Peyer's patch (tissue), 4 donors: Measurements from ENCODE around the gene LZTS3.

Source experiments
- CTCF ChIP-seq, 6 experiments: fragments of 450-650 bp in 4 of 6; fragments of 200-600 bp in 2 of 6; sonication (generic) in 1 of 6; IDR thresholded peaks; one replicate each; pipeline ENCODE4 v1.5.1; 2017 to 2019; ENCODE audit warnings: antibody characterized with exemption in 6 of 6, mild to moderate bottlenecking in 3 of 6, moderate library complexity in 1 of 6
- POLR2A ChIP-seq, 2 donors: fragments of 450-650 bp; IDR thresholded peaks; one replicate each; pipeline ENCODE4 v1.5.1; 2017; ENCODE audit warnings: antibody characterized with exemption in 2 of 2, mild to moderate bottlenecking in 2 of 2, moderate library complexity in 2 of 2

GRCh38 chr20:3172126-3172932, 1.0 kb downstream of the LZTS3 start:
- TF ChIP-seq CTCF (IDR thresholded peaks at IDR 0.05) (no peak), POLR2A (IDR thresholded peaks at IDR 0.05) (no peak)
